ENCODE data around the gene SIRT5. TPM values are rescaled to one million over a fixed set of nuclear protein-coding genes. Genes with fewer than 3 reads are reported as not detected.

The SIRT5 gene
- polyA plus RNA-seq, 1 donor (not counting 4 experiments of a cell fraction or from before 2014, with no cell fraction given) = 9.1 TPM

- H3K9ac ChIP-seq (ENCODE audit: control insufficient read depth, extremely low read depth, insufficient read depth, low read length) = no peak overlapping the region
- H3K4me2 ChIP-seq (ENCODE audit: control insufficient read depth, extremely low read depth, insufficient read depth, low read depth, low read length) = no peak overlapping the region
- TF ChIP-seq EZH2 (IDR thresholded peaks at IDR 0.05; ENCODE audit: low read length) (no peak), CTCF (optimal IDR thresholded peaks at IDR 0.05 in 1 of 3, IDR thresholded peaks at IDR 0.05 in 1 of 3, conservative IDR thresholded peaks at IDR 0.05 in 1 of 3; ENCODE audit: extremely low read depth in 1 of 3, insufficient read depth in 2 of 3, low read length in 3 of 3) (no peak)
- H3K27me3 ChIP-seq (ENCODE audit: control insufficient read depth, extremely low read depth, insufficient read depth, low read length) = no peaks in the 10 kb centered on the region
- H3K4me3 ChIP-seq (ENCODE audit: control insufficient read depth in 2 of 3, extremely low read depth in 1 of 3, insufficient read depth in 2 of 3, low read depth in 1 of 3, low read length in 3 of 3) = no peak overlapping the region
- H3K36me3 ChIP-seq (ENCODE audit: control insufficient read depth in 2 of 2, extremely low read depth in 1 of 2, insufficient read depth in 2 of 2, low read length in 2 of 2) = no peaks in the 10 kb centered on the region
- H4K20me1 ChIP-seq (ENCODE audit: control insufficient read depth, extremely low read depth, insufficient read depth, low read length) = no peaks in the 10 kb centered on the region
- dilution Hi-C loops (cut with MboI; ENCODE audit: extremely low pct_ligation_motif_present, low sequenced_read_pairs) = no loop called here
- no peak for FAIRE-seq
- H3K79me2 ChIP-seq (ENCODE audit: control insufficient read depth, insufficient read depth, low read length) = no peaks in the 10 kb centered on the region
- no peak overlapping the region for H2AFZ ChIP-seq (ENCODE audit: control insufficient read depth, low read length)
- H3K9me3 ChIP-seq (ENCODE audit: control insufficient read depth, low read depth, low read length) = no peaks in the 10 kb centered on the region
- H3K9me1 ChIP-seq (ENCODE audit: control insufficient read depth, extremely low read depth, insufficient read depth, low read length) = no peaks in the 10 kb centered on the region
- peaks cover 3% of the 10 kb centered on the region for H3K4me1 ChIP-seq (ENCODE audit: control insufficient read depth, extremely low read depth, insufficient read depth, low read length)
- no peak for DNase-seq (ENCODE audit: low read depth, low spot score)
- no peak overlapping the region for H3K27ac ChIP-seq (ENCODE audit: control insufficient read depth, insufficient read depth, low read length)
Measured at GRCh38 chr6:13527671-13528056, 46.7 kb upstream of the SIRT5 start.

GRCh38 chr6:13528232-13528631, 46.2 kb upstream of the SIRT5 start:
- no peaks in the 10 kb centered on the region for H3K79me2 ChIP-seq (ENCODE audit: control insufficient read depth, insufficient read depth, low read length)
- DNase-seq (ENCODE audit: low read depth, low spot score) = no peak

More at GRCh38 chr6:13528232-13528631, 46.2 kb upstream of the SIRT5 start:
- TF ChIP-seq CTCF (optimal IDR thresholded peaks at IDR 0.05 in 1 of 3, IDR thresholded peaks at IDR 0.05 in 1 of 3, conservative IDR thresholded peaks at IDR 0.05 in 1 of 3; ENCODE audit: extremely low read depth in 1 of 3, insufficient read depth in 2 of 3, low read length in 3 of 3) (no peak), EZH2 (IDR thresholded peaks at IDR 0.05; ENCODE audit: low read length) (no peak)
- Histone ChIP-seq H3K4me2 (ENCODE audit: control insufficient read depth, extremely low read depth, insufficient read depth, low read depth, low read length) (no peak overlapping the region), H3K9me1 (ENCODE audit: control insufficient read depth, extremely low read depth, insufficient read depth, low read length) (no peaks in the 10 kb centered on the region), H3K27ac (ENCODE audit: control insufficient read depth, insufficient read depth, low read length) (no peak overlapping the region), H3K9ac (ENCODE audit: control insufficient read depth, extremely low read depth, insufficient read depth, low read length) (no peak overlapping the region), H2AFZ (ENCODE audit: control insufficient read depth, low read length) (no peak overlapping the region), H3K27me3 (ENCODE audit: control insufficient read depth, extremely low read depth, insufficient read depth, low read length) (no peaks in the 10 kb centered on the region), H3K36me3 (ENCODE audit: control insufficient read depth in 2 of 2, extremely low read depth in 1 of 2, insufficient read depth in 2 of 2, low read length in 2 of 2) (no peaks in the 10 kb centered on the region), H3K4me1 (ENCODE audit: control insufficient read depth, extremely low read depth, insufficient read depth, low read length) (no peaks in the 10 kb centered on the region), H3K9me3 (ENCODE audit: control insufficient read depth, low read depth, low read length) (no peaks in the 10 kb centered on the region), H4K20me1 (ENCODE audit: control insufficient read depth, extremely low read depth, insufficient read depth, low read length) (no peaks in the 10 kb centered on the region), H3K4me3 (ENCODE audit: control insufficient read depth in 2 of 3, extremely low read depth in 1 of 3, insufficient read depth in 2 of 3, low read depth in 1 of 3, low read length in 3 of 3) (no peak overlapping the region)
- no peak for FAIRE-seq
- dilution Hi-C loops (cut with MboI; ENCODE audit: extremely low pct_ligation_motif_present, low sequenced_read_pairs) = no loop called here
